SIG-M5 treated with dmso at 0.1 percent for 504 hours (cell line): ENCODE data around the gene ZNF98.

ENCODE experiments used
- DNase-seq: peaks from one replicate; lab custom pipeline; 2025; ENCODE audit not compliant: unreplicated experiment; lab: John Stamatoyannopoulos, UW

ZNF98 gene

GRCh38 chr19:22422211-22422610 lies at the start of gene ZNF98:
TSS of gene ZNF98 (minus strand) at chr19:22422346. CDS start at chr19:22422224, 122 bp downstream.
- no peak for DNase-seq

GRCh38 chr19:22446605-22447004 lies 24.5 kb upstream of the ZNF98 start:
- DNase-seq, result no peak

DNA sequence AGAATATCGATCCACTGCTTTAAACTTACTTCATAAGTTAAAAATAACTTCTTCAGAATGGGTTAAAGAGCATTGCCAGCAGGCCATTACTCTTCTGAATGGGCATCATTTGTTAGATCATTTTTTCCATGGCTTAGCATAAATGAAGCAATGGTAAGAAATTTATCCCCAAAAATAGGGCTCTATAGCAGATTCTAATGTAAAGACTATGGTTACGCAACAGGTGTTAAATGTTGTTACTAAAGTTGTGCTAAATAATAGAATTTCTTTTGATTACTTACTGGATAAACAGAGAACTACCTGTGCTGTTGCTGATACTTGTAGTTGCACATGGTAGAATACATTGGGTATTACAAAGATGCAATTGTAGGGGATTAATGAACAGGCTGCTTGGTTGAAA lies 15.9 kb upstream of the ZNF98 start:
- DNase-seq, result no peak

DNA sequence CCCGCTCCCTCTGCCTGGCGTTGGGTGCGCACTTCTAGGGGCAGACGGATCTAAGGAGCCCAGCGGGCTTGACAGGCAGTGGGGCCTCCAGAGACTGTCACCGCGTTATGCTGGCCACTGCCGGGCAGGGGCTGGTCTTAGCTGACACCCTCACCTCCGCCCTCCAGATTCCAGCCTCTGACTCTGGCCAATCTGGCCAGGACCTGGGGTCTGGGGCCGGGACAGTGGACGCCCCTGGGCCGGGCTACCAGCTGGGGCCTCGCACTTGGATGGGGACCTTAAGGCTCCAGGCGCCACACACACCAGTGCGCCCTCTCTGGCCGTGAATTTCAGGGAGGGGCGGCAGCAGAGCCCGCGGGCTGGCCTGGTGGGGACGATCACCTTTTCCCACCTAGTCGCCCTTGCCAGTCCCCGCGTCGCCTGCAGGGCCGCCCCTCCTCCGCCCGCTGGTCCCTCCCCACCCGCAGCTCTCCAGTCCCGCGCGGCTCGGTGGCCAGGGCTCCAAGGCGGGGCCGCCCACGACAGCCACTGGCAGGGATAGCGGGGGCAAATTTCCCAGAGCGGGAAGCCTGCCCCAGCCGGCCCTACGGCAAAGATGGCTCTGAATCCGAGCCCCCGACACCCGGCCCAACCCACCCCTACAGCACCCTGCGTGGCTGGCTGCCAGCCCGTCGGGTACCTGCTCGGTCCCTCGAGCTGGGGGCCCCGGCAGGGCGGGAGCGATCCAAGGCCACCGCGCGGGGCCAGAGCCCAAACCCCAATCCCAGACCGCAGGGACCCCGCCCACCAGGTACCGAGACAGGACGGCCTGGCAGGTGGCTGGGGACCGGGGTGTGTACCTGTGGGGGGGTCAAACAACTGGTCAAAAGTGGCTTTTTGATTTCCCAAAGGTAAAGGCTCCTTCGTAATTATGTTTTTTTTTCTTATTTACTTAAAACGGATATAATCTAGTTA lies 6.1 kb upstream of the ZNF98 start:
- DNase-seq, result no peak

DNA sequence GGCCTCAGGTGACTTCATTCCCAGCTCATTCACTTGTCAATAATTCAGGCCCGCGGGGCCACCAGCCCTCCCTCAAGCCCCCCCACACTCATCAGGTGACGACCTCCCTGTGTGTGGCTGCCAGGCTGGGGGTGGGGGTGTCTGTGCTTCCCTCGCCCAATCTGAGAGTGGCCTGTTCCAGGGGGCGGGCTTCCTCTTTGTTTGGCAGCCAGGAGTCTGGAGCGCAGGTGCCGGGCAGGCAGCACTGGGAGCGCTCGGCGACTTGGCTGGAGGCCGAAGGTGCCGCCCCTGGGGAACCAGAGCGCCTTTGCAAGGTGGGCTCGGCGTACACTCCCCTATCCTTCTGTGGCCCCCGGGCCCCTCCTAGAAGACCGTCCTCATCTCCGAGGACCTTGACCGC lies 5.4 kb upstream of the ZNF98 start:
- DNase-seq, result no peak

DNA sequence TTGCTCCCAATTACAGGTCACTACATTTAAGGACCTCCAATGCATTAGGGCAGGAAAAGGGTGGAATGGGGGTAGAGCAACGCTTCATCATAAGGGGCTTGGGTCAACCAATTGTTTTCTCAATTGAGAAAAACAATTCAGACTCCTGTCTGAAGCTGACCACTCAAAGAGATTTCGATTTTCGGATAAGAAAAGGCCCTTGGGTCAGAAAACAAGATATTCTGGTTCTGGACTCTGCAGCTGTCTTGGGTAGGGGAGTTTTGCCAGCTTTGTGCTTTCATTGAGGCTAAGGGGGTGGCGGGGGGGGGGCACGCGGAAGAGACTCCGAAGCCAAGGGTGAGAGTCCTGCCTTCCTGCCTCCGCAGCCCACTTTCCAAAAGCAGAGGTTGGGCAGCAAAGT lies 4.8 kb upstream of the ZNF98 start:
- no peak for DNase-seq

- DNase-seq, result no peak
Observed at GRCh38 chr19:22421797-22422196, 349 bp downstream of the ZNF98 start.

GRCh38 chr19:22354665-22355064 lies 67.5 kb downstream of the ZNF98 start:
- DNase-seq, result no peak
